ENCODE measurements around the gene INSC. TPM values are rescaled to one million over a fixed set of nuclear protein-coding genes. Genes with fewer than 3 reads are reported as not detected.

Gene INSC
- total and polyA plus RNA-seq, 9 donors: 0.10 to 0.38 (median 0.21) TPM; not detected in 3

- Histone ChIP-seq H3K9me3 (no peaks in the 10 kb centered on the region), H3K4me1 (ENCODE audit: insufficient read depth) (no peaks in the 10 kb centered on the region), H3K27ac (no peak overlapping the region), H3K36me3 (no peaks in the 10 kb centered on the region), H3K4me3 (no peak overlapping the region), H3K27me3 (no peaks in the 10 kb centered on the region)
- DNase-seq: no peak
- WGBS, 3 donors: 93 to 94% (median 93%) methylated on average over 12 of the region's 12 CpGs
- TF ChIP-seq EP300 (IDR thresholded peaks at IDR 0.05) (no peak), POLR2A (IDR thresholded peaks at IDR 0.05) (no peak), CTCF (IDR thresholded peaks at IDR 0.05) (no peak)
- intact Hi-C loops (cut with DNase I): no loop called here
Measured at GRCh38 chr11:15200696-15201095, 86.0 kb downstream of the INSC start.

GRCh38 chr11:15201586-15201985, 86.9 kb downstream of the INSC start:
- H3K36me3 ChIP-seq: no peaks in the 10 kb centered on the region
- TF ChIP-seq POLR2A (IDR thresholded peaks at IDR 0.05): no peak
- TF ChIP-seq CTCF (IDR thresholded peaks at IDR 0.05): no peak
- no peak for TF ChIP-seq EP300 (IDR thresholded peaks at IDR 0.05)
- no peak overlapping the region for H3K4me3 ChIP-seq
- DNase-seq: no peak
- H3K4me1 ChIP-seq (ENCODE audit: insufficient read depth): no peaks in the 10 kb centered on the region
- H3K27ac ChIP-seq: no peak overlapping the region
- no peaks in the 10 kb centered on the region for H3K9me3 ChIP-seq
- intact Hi-C loops (cut with DNase I): no loop called here
- no peaks in the 10 kb centered on the region for H3K27me3 ChIP-seq
- WGBS, 3 donors: 94 to 97% (median 96%) methylated on average over 4 of the region's 4 CpGs

- DNase-seq: no peak
- H3K9me3 ChIP-seq: no peaks in the 10 kb centered on the region
- TF ChIP-seq CTCF (IDR thresholded peaks at IDR 0.05) (no peak), EP300 (IDR thresholded peaks at IDR 0.05) (no peak)
- H3K4me1 ChIP-seq (ENCODE audit: insufficient read depth): no peaks in the 10 kb centered on the region
- H3K4me3 ChIP-seq: no peak overlapping the region
- intact Hi-C loops (cut with DNase I): no loop called here
- no peaks in the 10 kb centered on the region for H3K36me3 ChIP-seq
- WGBS, 3 donors: 55 to 66% (median 60%) methylated on average over 5 of the region's 5 CpGs
- H3K27me3 ChIP-seq: no peaks in the 10 kb centered on the region
- H3K27ac ChIP-seq: no peak overlapping the region
Measured at GRCh38 chr11:15202626-15203025, 87.9 kb downstream of the INSC start.

- intact Hi-C loops (cut with DNase I): loop anchor here in 1 of 4 donors (5.0 kb wide), 1 partner anchor 102 kb away; no protein-coding TSS in a partner anchor
- DNase-seq: no peak
- no peak overlapping the region for H3K27ac ChIP-seq
- no peak overlapping the region for H3K4me3 ChIP-seq
- TF ChIP-seq EP300 (IDR thresholded peaks at IDR 0.05) (no peak), POLR2A (IDR thresholded peaks at IDR 0.05) (no peak), CTCF (IDR thresholded peaks at IDR 0.05) (no peak)
- WGBS, 3 donors: 71 to 78% (median 75%) methylated on average over 10 of the region's 10 CpGs
- H3K9me3 ChIP-seq: no peaks in the 10 kb centered on the region
- no peaks in the 10 kb centered on the region for H3K27me3 ChIP-seq
- H3K4me1 ChIP-seq (ENCODE audit: insufficient read depth): no peaks in the 10 kb centered on the region
- H3K36me3 ChIP-seq: no peaks in the 10 kb centered on the region
Measured at GRCh38 chr11:15204711-15205110, 90.0 kb downstream of the INSC start.

Data from ovary (tissue), 9 donors.